HEK293 (cell line): ENCODE measurements around the gene GP1BB.
A peak's percentile ranks its signal among the peaks of the same experiment; 100 is the strongest.

Experiments
- MYNN ChIP-seq: fragments of 450-650 bp; formaldehyde crosslinking; IDR thresholded peaks from 2 replicates; pipeline ENCODE4 v1.5.1; 2016; ENCODE audit warnings: missing biosample characterization, missing genetic modification characterization, borderline replicate concordance
- ZBTB11 ChIP-seq: fragments of 450-650 bp; formaldehyde crosslinking; conservative IDR thresholded peaks from 2 replicates; pipeline ENCODE4 v1.5.1; 2016; ENCODE audit warnings: low read depth, missing biosample characterization, missing genetic modification characterization
- ZBTB26 ChIP-seq: fragments of 450-650 bp; formaldehyde crosslinking; optimal IDR thresholded peaks from 2 replicates; pipeline ENCODE3; 2016; ENCODE audit warnings: missing biosample characterization, mild to moderate bottlenecking, missing genetic modification characterization
- ZBTB6 ChIP-seq: fragments of 450-650 bp; formaldehyde crosslinking; IDR thresholded peaks from 2 replicates; pipeline ENCODE4 v1.5.1; 2017; ENCODE audit warnings: missing biosample characterization, missing genetic modification characterization
- ZFP69B ChIP-seq: fragments of 450-650 bp; formaldehyde crosslinking; IDR thresholded peaks from 2 replicates; pipeline ENCODE4 v1.5.1; 2016; ENCODE audit warnings: missing biosample characterization, missing genetic modification characterization
- ZIC2 ChIP-seq: fragments of 450-650 bp; formaldehyde crosslinking; IDR thresholded peaks from 2 replicates; pipeline ENCODE4 v1.5.1; 2016; ENCODE audit warnings: missing biosample characterization, missing genetic modification characterization
- ZNF138 ChIP-seq: fragments of 450-650 bp; formaldehyde crosslinking; IDR thresholded peaks from 2 replicates; pipeline ENCODE4 v1.5.1; 2016; ENCODE audit warnings: missing biosample characterization, missing genetic modification characterization, borderline replicate concordance
- ZNF174 ChIP-seq: fragments of 450-650 bp; formaldehyde crosslinking; IDR thresholded peaks from 2 replicates; pipeline ENCODE4 v1.5.0; 2017; ENCODE audit warnings: missing biosample characterization, mild to moderate bottlenecking, missing genetic modification characterization
- ZNF211 ChIP-seq: fragments of 450-650 bp; formaldehyde crosslinking; IDR thresholded peaks from 2 replicates; pipeline ENCODE4 v1.5.1; 2016; ENCODE audit warnings: low read depth, missing biosample characterization, missing genetic modification characterization
- ZNF221 ChIP-seq: fragments of 450-650 bp; formaldehyde crosslinking; IDR thresholded peaks from 2 replicates; pipeline ENCODE4 v1.5.1; 2017; ENCODE audit warnings: missing biosample characterization, missing genetic modification characterization, borderline replicate concordance
- ZNF280D ChIP-seq: fragments of 450-650 bp; formaldehyde crosslinking; IDR thresholded peaks from 2 replicates; pipeline ENCODE4 v1.5.1; 2016; ENCODE audit warnings: missing biosample characterization, missing genetic modification characterization
- ZNF311 ChIP-seq: fragments of 450-650 bp; formaldehyde crosslinking; IDR thresholded peaks from 2 replicates; pipeline ENCODE4 v1.5.1; 2017; ENCODE audit warnings: missing biosample characterization, missing genetic modification characterization, borderline replicate concordance
- ZNF350 ChIP-seq: fragments of 450-650 bp; formaldehyde crosslinking; IDR thresholded peaks from 2 replicates; pipeline ENCODE4 v1.5.0; 2017; ENCODE audit warnings: missing biosample characterization, mild to moderate bottlenecking, missing genetic modification characterization
- ZNF354C ChIP-seq: fragments of 450-650 bp; formaldehyde crosslinking; IDR thresholded peaks from 2 replicates; pipeline ENCODE4 v1.5.1; 2016; ENCODE audit warnings: missing biosample characterization, missing genetic modification characterization, low read depth, borderline replicate concordance
- ZNF404 ChIP-seq: fragments of 450-650 bp; formaldehyde crosslinking; IDR thresholded peaks from 2 replicates; pipeline ENCODE4 v1.5.1; 2017; ENCODE audit warnings: missing biosample characterization, missing genetic modification characterization
- ZNF416 ChIP-seq: fragments of 450-650 bp; formaldehyde crosslinking; IDR thresholded peaks from 2 replicates; pipeline ENCODE4 v1.5.1; 2016; ENCODE audit warnings: missing biosample characterization, missing genetic modification characterization
- ZNF510 ChIP-seq: fragments of 450-650 bp; formaldehyde crosslinking; IDR thresholded peaks from 2 replicates; pipeline ENCODE4 v1.5.1; 2018; ENCODE audit warnings: mild to moderate bottlenecking, missing genetic modification characterization, missing biosample characterization; ENCODE audit not compliant: insufficient replicate concordance
- ZNF560 ChIP-seq: fragments of 450-650 bp; formaldehyde crosslinking; IDR thresholded peaks from 2 replicates; pipeline ENCODE4 v1.5.1; 2017; ENCODE audit warnings: missing biosample characterization, missing genetic modification characterization, borderline replicate concordance
- ZNF600 ChIP-seq: fragments of 450-650 bp; formaldehyde crosslinking; IDR thresholded peaks from 2 replicates; pipeline ENCODE4 v1.5.1; 2016; ENCODE audit warnings: missing biosample characterization, missing genetic modification characterization
- ZNF677 ChIP-seq: fragments of 450-650 bp; IDR thresholded peaks from 2 replicates; pipeline ENCODE4 v1.5.0; 2018; ENCODE audit warnings: missing biosample characterization, mild to moderate bottlenecking, missing genetic modification characterization, moderate library complexity
- ZNF76 ChIP-seq: fragments of 450-650 bp; formaldehyde crosslinking; IDR thresholded peaks from 2 replicates; pipeline ENCODE4; 2016; ENCODE audit warnings: low read depth, missing biosample characterization, missing genetic modification characterization, borderline replicate concordance
- ZNF768 ChIP-seq: fragments of 450-650 bp; formaldehyde crosslinking; IDR thresholded peaks from 2 replicates; pipeline ENCODE4 v1.5.1; 2018; ENCODE audit warnings: missing biosample characterization, mild to moderate bottlenecking, missing genetic modification characterization
- ZNF777 ChIP-seq: fragments of 450-650 bp; formaldehyde crosslinking; IDR thresholded peaks from 2 replicates; pipeline ENCODE4 v1.5.1; 2017; ENCODE audit warnings: missing biosample characterization, missing genetic modification characterization, borderline replicate concordance
- ZNF837 ChIP-seq: fragments of 450-650 bp; formaldehyde crosslinking; IDR thresholded peaks from 2 replicates; pipeline ENCODE4 v1.5.1; 2016; ENCODE audit warnings: missing biosample characterization, missing genetic modification characterization
- ZSCAN23 ChIP-seq: fragments of 450-650 bp; formaldehyde crosslinking; IDR thresholded peaks from 2 replicates; pipeline ENCODE4 v1.5.1; 2016; ENCODE audit warnings: missing biosample characterization, missing genetic modification characterization
- ZSCAN30 ChIP-seq: fragments of 450-650 bp; IDR thresholded peaks from 2 replicates; pipeline ENCODE4 v1.5.1; 2018; ENCODE audit warnings: missing biosample characterization, mild to moderate bottlenecking, missing genetic modification characterization, moderate library complexity
- TF ChIP-seq, protein P1 (sequence below): fragments of 450-650 bp; formaldehyde crosslinking; IDR thresholded peaks from 2 replicates; pipeline ENCODE4 v1.5.1; 2016; ENCODE audit warnings: missing biosample characterization, missing genetic modification characterization

GP1BB gene

GRCh38 chr22:19760058-19760950 is 37.0 kb downstream of the GP1BB start, which contains the start of gene TBX1 (continued):
- TF ChIP-seq ZNF76 (tag by site-specific recombination): no peak
- TF ChIP-seq ZNF768: no peak
- TF ChIP-seq ZNF221 (tag by site-specific recombination): no peak
- TF ChIP-seq ZSCAN23 (tag by site-specific recombination): no peak
- TF ChIP-seq ZSCAN30 (tag by site-specific recombination): no peak
- TF ChIP-seq ZNF211: no peak
- TF ChIP-seq ZIC2 (tag by site-specific recombination): 0 out of 2 replicates have a peak, but pooled peaks have one; percentile 10
- TF ChIP-seq ZNF837 (tag by site-specific recombination): no peak
- TF ChIP-seq ZFP69B: no peak
- peak; percentile 92 for TF ChIP-seq ZNF677 (tag by site-specific recombination)
- TF ChIP-seq ZNF138 (tag by site-specific recombination): no peak
- no peak for TF ChIP-seq ZNF510
- TF ChIP-seq ZNF560 (tag by site-specific recombination): no peak
- TF ChIP-seq ZNF777: peak; percentile 25; the same call in 1 of the 2 replicates
- no peak for TF ChIP-seq ZNF600 (tag by site-specific recombination)
- no peak for TF ChIP-seq ZNF354C (tag by site-specific recombination)
- no peak for TF ChIP-seq ZNF416 (tag by site-specific recombination)
- no peak for TF ChIP-seq ZNF280D (tag by site-specific recombination)
- TF ChIP-seq ZBTB11 (tag by site-specific recombination): peak; percentile 33; the same call in 1 of the 2 replicates
- peak; percentile 29 for TF ChIP-seq ZBTB26
- TF ChIP-seq ZBTB6 (tag by site-specific recombination): no peak
- no peak for TF ChIP-seq MYNN
- TF ChIP-seq ZNF404 (tag by site-specific recombination): no peak
- TF ChIP-seq, protein P1, sequence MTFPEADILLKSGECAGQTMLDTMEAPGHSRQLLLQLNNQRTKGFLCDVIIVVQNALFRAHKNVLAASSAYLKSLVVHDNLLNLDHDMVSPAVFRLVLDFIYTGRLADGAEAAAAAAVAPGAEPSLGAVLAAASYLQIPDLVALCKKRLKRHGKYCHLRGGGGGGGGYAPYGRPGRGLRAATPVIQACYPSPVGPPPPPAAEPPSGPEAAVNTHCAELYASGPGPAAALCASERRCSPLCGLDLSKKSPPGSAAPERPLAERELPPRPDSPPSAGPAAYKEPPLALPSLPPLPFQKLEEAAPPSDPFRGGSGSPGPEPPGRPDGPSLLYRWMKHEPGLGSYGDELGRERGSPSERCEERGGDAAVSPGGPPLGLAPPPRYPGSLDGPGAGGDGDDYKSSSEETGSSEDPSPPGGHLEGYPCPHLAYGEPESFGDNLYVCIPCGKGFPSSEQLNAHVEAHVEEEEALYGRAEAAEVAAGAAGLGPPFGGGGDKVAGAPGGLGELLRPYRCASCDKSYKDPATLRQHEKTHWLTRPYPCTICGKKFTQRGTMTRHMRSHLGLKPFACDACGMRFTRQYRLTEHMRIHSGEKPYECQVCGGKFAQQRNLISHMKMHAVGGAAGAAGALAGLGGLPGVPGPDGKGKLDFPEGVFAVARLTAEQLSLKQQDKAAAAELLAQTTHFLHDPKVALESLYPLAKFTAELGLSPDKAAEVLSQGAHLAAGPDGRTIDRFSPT (tag by site-specific recombination): no peak
- no peak for TF ChIP-seq ZNF350
- TF ChIP-seq ZNF174 (tag by site-specific recombination): no peak
- TF ChIP-seq ZNF311: no peak
